Measurements from ENCODE around the gene GSTO1. TPM values are rescaled to one million over a fixed set of nuclear protein-coding genes. Genes with fewer than 3 reads are reported as not detected.
A peak's percentile ranks its signal among the peaks of the same experiment; 100 is the strongest.

Gene GSTO1
- total and polyA plus RNA-seq, 2 of the 13 experiments (the other 11 are each of a cell fraction or from before 2014, with no cell fraction given): 228 to 300 TPM

DNA sequence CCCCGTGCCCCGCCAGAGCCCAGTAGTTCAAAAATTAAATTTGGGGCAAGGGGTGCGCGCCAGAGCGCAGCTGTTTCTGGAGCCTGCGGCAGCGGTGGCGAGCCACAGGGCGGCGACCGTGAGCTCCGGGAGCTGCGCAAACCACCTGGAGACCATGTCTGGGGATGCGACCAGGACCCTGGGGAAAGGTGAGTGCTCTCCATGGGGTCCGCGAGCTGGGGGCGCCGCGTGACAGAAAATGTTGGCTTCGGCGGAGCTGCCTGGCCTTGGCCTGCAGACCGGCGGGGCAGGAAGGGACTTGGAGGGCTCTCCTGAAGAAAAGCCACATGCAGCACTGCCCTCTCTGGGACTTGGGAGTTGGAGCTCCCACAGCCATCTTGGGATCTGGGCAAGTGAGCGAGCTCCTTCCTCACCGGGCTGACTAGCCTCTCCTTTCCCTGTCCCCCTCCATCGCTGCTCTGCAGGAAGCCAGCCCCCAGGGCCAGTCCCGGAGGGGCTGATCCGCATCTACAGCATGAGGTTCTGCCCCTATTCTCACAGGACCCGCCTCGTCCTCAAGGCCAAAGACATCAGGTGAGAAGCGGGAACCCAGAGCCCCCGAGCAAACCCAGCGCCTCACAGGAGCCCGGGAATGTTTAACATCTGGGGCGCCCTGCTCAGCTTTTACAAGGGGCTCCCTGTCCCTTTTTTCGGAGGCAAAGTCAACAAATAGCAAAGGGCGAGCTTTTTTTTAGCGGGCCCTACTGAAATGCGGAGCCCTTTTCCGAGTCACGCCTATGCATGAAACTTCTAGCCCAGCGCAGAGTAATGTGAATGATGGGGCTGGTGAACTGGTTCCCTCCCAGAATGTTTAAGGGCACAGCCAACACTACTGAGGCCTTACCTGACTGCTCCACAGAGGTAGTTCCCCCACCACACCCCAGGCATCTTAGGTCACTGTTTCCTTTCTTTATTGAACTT is 20.4 kb downstream of the GSTO1 start (continued):
- TF ChIP-seq, protein P1, sequence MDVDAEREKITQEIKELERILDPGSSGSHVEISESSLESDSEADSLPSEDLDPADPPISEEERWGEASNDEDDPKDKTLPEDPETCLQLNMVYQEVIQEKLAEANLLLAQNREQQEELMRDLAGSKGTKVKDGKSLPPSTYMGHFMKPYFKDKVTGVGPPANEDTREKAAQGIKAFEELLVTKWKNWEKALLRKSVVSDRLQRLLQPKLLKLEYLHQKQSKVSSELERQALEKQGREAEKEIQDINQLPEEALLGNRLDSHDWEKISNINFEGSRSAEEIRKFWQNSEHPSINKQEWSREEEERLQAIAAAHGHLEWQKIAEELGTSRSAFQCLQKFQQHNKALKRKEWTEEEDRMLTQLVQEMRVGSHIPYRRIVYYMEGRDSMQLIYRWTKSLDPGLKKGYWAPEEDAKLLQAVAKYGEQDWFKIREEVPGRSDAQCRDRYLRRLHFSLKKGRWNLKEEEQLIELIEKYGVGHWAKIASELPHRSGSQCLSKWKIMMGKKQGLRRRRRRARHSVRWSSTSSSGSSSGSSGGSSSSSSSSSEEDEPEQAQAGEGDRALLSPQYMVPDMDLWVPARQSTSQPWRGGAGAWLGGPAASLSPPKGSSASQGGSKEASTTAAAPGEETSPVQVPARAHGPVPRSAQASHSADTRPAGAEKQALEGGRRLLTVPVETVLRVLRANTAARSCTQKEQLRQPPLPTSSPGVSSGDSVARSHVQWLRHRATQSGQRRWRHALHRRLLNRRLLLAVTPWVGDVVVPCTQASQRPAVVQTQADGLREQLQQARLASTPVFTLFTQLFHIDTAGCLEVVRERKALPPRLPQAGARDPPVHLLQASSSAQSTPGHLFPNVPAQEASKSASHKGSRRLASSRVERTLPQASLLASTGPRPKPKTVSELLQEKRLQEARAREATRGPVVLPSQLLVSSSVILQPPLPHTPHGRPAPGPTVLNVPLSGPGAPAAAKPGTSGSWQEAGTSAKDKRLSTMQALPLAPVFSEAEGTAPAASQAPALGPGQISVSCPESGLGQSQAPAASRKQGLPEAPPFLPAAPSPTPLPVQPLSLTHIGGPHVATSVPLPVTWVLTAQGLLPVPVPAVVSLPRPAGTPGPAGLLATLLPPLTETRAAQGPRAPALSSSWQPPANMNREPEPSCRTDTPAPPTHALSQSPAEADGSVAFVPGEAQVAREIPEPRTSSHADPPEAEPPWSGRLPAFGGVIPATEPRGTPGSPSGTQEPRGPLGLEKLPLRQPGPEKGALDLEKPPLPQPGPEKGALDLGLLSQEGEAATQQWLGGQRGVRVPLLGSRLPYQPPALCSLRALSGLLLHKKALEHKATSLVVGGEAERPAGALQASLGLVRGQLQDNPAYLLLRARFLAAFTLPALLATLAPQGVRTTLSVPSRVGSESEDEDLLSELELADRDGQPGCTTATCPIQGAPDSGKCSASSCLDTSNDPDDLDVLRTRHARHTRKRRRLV (CRISPR knock-in tag; IDR thresholded peaks at IDR 0.05): peak; percentile 66; the same call in 1 of the 2 replicates
- TF ChIP-seq BRD4 (CRISPR knock-in tag; IDR thresholded peaks at IDR 0.05): no peak
- no peak for TF ChIP-seq MXI1 (IDR thresholded peaks at IDR 0.05; ENCODE audit: borderline replicate concordance, low read depth, low read length)
- TF ChIP-seq, protein P2, sequence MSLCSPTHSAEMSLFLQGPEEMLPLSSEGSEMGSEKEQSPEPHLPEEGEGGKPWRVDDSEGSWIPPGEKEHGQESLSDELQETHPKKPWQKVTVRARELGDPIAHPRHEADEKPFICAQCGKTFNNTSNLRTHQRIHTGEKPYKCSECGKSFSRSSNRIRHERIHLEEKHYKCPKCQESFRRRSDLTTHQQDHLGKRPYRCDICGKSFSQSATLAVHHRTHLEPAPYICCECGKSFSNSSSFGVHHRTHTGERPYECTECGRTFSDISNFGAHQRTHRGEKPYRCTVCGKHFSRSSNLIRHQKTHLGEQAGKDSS (CRISPR knock-in tag; IDR thresholded peaks at IDR 0.05; ENCODE audit: borderline replicate concordance, low read depth): no peak
- TF ChIP-seq KMT2A (CRISPR knock-in tag; IDR thresholded peaks at IDR 0.05): no peak
- TF ChIP-seq ADNP (CRISPR knock-in tag; IDR thresholded peaks at IDR 0.05): no peak
- TF ChIP-seq, protein P3, sequence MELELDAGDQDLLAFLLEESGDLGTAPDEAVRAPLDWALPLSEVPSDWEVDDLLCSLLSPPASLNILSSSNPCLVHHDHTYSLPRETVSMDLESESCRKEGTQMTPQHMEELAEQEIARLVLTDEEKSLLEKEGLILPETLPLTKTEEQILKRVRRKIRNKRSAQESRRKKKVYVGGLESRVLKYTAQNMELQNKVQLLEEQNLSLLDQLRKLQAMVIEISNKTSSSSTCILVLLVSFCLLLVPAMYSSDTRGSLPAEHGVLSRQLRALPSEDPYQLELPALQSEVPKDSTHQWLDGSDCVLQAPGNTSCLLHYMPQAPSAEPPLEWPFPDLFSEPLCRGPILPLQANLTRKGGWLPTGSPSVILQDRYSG (CRISPR knock-in tag; IDR thresholded peaks at IDR 0.05): no peak
- no peak for TF ChIP-seq ZNF678 (CRISPR knock-in tag; IDR thresholded peaks at IDR 0.05)
- TF ChIP-seq FLYWCH1 (CRISPR knock-in tag; IDR thresholded peaks at IDR 0.05): no peak
- no peak for TF ChIP-seq MIXL1 (CRISPR knock-in tag; IDR thresholded peaks at IDR 0.05)
- TF ChIP-seq SIN3A (IDR thresholded peaks at IDR 0.05; ENCODE audit: borderline replicate concordance, low read depth, low read length): no peak
- TF ChIP-seq, protein P4, sequence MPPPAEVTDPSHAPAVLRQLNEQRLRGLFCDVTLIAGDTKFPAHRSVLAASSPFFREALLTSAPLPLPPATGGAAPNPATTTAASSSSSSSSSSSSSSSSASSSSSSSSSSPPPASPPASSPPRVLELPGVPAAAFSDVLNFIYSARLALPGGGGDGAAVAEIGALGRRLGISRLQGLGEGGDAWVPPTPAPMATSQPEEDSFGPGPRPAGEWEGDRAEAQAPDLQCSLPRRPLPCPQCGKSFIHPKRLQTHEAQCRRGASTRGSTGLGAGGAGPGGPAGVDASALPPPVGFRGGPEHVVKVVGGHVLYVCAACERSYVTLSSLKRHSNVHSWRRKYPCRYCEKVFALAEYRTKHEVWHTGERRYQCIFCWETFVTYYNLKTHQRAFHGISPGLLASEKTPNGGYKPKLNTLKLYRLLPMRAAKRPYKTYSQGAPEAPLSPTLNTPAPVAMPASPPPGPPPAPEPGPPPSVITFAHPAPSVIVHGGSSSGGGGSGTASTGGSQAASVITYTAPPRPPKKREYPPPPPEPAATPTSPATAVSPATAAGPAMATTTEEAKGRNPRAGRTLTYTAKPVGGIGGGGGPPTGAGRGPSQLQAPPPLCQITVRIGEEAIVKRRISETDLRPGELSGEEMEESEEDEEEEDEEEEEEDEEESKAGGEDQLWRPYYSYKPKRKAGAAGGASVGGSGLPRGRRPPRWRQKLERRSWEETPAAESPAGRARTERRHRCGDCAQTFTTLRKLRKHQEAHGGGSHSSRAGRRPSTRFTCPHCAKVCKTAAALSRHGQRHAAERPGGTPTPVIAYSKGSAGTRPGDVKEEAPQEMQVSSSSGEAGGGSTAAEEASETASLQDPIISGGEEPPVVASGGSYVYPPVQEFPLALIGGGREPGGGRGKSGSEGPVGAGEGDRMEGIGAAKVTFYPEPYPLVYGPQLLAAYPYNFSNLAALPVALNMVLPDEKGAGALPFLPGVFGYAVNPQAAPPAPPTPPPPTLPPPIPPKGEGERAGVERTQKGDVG (CRISPR knock-in tag; IDR thresholded peaks at IDR 0.05; ENCODE audit: borderline replicate concordance): no peak; the same call in 1 of the 2 replicates
- TF ChIP-seq NR2F6 (IDR thresholded peaks at IDR 0.05): no peak
- TF ChIP-seq NR2F6 (CRISPR knock-in tag; IDR thresholded peaks at IDR 0.05): no peak
- TF ChIP-seq ZNF333 (CRISPR knock-in tag; IDR thresholded peaks at IDR 0.05; ENCODE audit: borderline replicate concordance): peak; percentile 75; the same call in 1 of the 2 replicates
- TF ChIP-seq JUNB (CRISPR knock-in tag; IDR thresholded peaks at IDR 0.05; ENCODE audit: borderline replicate concordance): no peak
- TF ChIP-seq ZNF530 (CRISPR knock-in tag; IDR thresholded peaks at IDR 0.05; ENCODE audit: low read depth): no peak
- TF ChIP-seq ZNF605 (CRISPR knock-in tag; IDR thresholded peaks at IDR 0.05): peak; percentile 63; the same call in 1 of the 2 replicates
- peak; percentile 28; the same call in 1 of the 2 replicates for TF ChIP-seq ZNF263 (CRISPR knock-in tag; IDR thresholded peaks at IDR 0.05)
- TF ChIP-seq CBX5 (CRISPR knock-in tag; IDR thresholded peaks at IDR 0.05; ENCODE audit: borderline replicate concordance): peak; percentile 13; the same call in 1 of the 2 replicates

Data from HepG2 (cell line).